HAP-1 (cell line): Measurements from ENCODE around the gene RUBCNL.
"Not testable (repeated sequence)": the region's sequence is repeated elsewhere in the genome, so short reads cannot be mapped to it uniquely, and the experiment has no call there.

Source experiments
- DNase-seq, 2 experiments: peaks; one replicate each; pipeline ENCODE4 v3.0.0-alpha.2; 2016 to 2020; ENCODE audit warnings: low spot score in 2 of 2
- H3K27me3 ChIP-seq: fragments of 250-450 bp; sonication (Bioruptor Pico); 2 replicates; pipeline ENCODE4 v1.5.1; 2020; ENCODE audit warnings: low read depth, mild to moderate bottlenecking, moderate library complexity
- H3K36me3 ChIP-seq: fragments of 250-450 bp; sonication (Bioruptor Pico); replicated peaks from 2 replicates; pipeline ENCODE4 v1.5.1; 2020; ENCODE audit warnings: mild to moderate bottlenecking
- H3K4me1 ChIP-seq: fragments of 250-450 bp; sonication (Bioruptor Pico); 2 replicates; pipeline ENCODE4 v1.5.1; 2020; ENCODE audit warnings: mild to moderate bottlenecking
- H3K4me3 ChIP-seq: fragments of 250-450 bp; sonication (Bioruptor Pico); 2 replicates; pipeline ENCODE4 v1.5.1; 2020; ENCODE audit warnings: mild to moderate bottlenecking, moderate library complexity
- H3K9me3 ChIP-seq: fragments of 250-450 bp; sonication (Bioruptor Pico); 2 replicates; pipeline ENCODE4 v1.5.1; 2020; ENCODE audit warnings: mild to moderate bottlenecking, moderate library complexity
- in situ Hi-C: fragments of 300-500 bp; cut with MboI; formaldehyde crosslinking; loops from 3 replicates; pipeline ENCODE4 v1.14.3; 2020; ENCODE audit warnings: low sequenced_read_pairs, inconsistent platforms, mixed read lengths

The RUBCNL gene

GRCh38 chr13:46386392-46387063, 524 bp downstream of the RUBCNL start:
- H3K4me1 ChIP-seq = peaks cover 3% of the 10 kb centered on the region; the same call in 1 of the 2 replicates
- no peak for DNase-seq
- H3K27me3 ChIP-seq = peaks cover 36% of the 10 kb centered on the region
- H3K36me3 ChIP-seq = no peaks in the 10 kb centered on the region
- H3K4me3 ChIP-seq = peak overlapping the region; percentile 26
- no peaks in the 10 kb centered on the region for H3K9me3 ChIP-seq
- in situ Hi-C loops = no loop called here

- H3K4me1 ChIP-seq = peaks cover 3% of the 10 kb centered on the region; the same call in 1 of the 2 replicates
- no peaks in the 10 kb centered on the region for H3K36me3 ChIP-seq
- no peak overlapping the region for H3K4me3 ChIP-seq
- DNase-seq = no peak
- no peaks in the 10 kb centered on the region for H3K9me3 ChIP-seq
- in situ Hi-C loops = no loop called here
- H3K27me3 ChIP-seq = peaks cover 36% of the 10 kb centered on the region
Observed at GRCh38 chr13:46385946-46386345, 1.1 kb downstream of the RUBCNL start.

GRCh38 chr13:46383383-46383782, 3.7 kb downstream of the RUBCNL start:
- Histone ChIP-seq H3K36me3 (no peaks in the 10 kb centered on the region), H3K4me1 (no peaks in the 10 kb centered on the region), H3K27me3 (peaks cover 40% of the 10 kb centered on the region), H3K9me3 (no peaks in the 10 kb centered on the region), H3K4me3 (no peak overlapping the region)
- no peak for DNase-seq
- in situ Hi-C loops = no loop called here

GRCh38 chr13:46382224-46382623, 4.8 kb downstream of the RUBCNL start:
- Histone ChIP-seq H3K9me3 (no peaks in the 10 kb centered on the region), H3K4me3 (no peak overlapping the region), H3K4me1 (no peaks in the 10 kb centered on the region), H3K27me3 (peaks cover 34% of the 10 kb centered on the region), H3K36me3 (no peaks in the 10 kb centered on the region)
- in situ Hi-C loops = no loop called here
- DNase-seq = no peak

GRCh38 chr13:46380242-46380641, 6.8 kb downstream of the RUBCNL start:
- Histone ChIP-seq H3K9me3 (no peaks in the 10 kb centered on the region), H3K4me3 (no peak overlapping the region), H3K36me3 (no peaks in the 10 kb centered on the region), H3K4me1 (no peaks in the 10 kb centered on the region), H3K27me3 (peaks cover 24% of the 10 kb centered on the region; the same call in 1 of the 2 replicates)
- DNase-seq = no peak
- in situ Hi-C loops = no loop called here

- in situ Hi-C loops = no loop called here
- Histone ChIP-seq H3K4me3 (no peak overlapping the region), H3K27me3 (peaks cover 18% of the 10 kb centered on the region; the same call in 1 of the 2 replicates), H3K4me1 (no peaks in the 10 kb centered on the region), H3K9me3 (no peaks in the 10 kb centered on the region), H3K36me3 (no peaks in the 10 kb centered on the region)
- no peak for DNase-seq
Observed at GRCh38 chr13:46379611-46380010, 7.4 kb downstream of the RUBCNL start.

GRCh38 chr13:46378411-46378810, 8.6 kb downstream of the RUBCNL start:
- no peak overlapping the region for H3K4me3 ChIP-seq
- H3K36me3 ChIP-seq = no peaks in the 10 kb centered on the region
- no peaks in the 10 kb centered on the region for H3K4me1 ChIP-seq
- peaks cover 11% of the 10 kb centered on the region; the same call in 1 of the 2 replicates for H3K27me3 ChIP-seq
- no peak for DNase-seq
- in situ Hi-C loops = no loop called here
- H3K9me3 ChIP-seq = no peaks in the 10 kb centered on the region

- H3K27me3 ChIP-seq = peaks cover 11% of the 10 kb centered on the region; the same call in 1 of the 2 replicates
- no peaks in the 10 kb centered on the region for H3K9me3 ChIP-seq
- no peaks in the 10 kb centered on the region for H3K36me3 ChIP-seq
- no peak for DNase-seq
- in situ Hi-C loops = no loop called here
- no peak overlapping the region for H3K4me3 ChIP-seq
- H3K4me1 ChIP-seq = no peaks in the 10 kb centered on the region
Observed at GRCh38 chr13:46377554-46377953, 9.5 kb downstream of the RUBCNL start.

- no peak overlapping the region for H3K4me3 ChIP-seq
- no peak for DNase-seq
- 0 out of 2 replicates have a peak, but pooled peaks cover 7% of the 10 kb centered on the region for H3K27me3 ChIP-seq
- no peaks in the 10 kb centered on the region for H3K4me1 ChIP-seq
- H3K9me3 ChIP-seq = no peaks in the 10 kb centered on the region
- in situ Hi-C loops = no loop called here
- no peaks in the 10 kb centered on the region for H3K36me3 ChIP-seq
Observed at GRCh38 chr13:46374710-46375109, 12.3 kb downstream of the RUBCNL start.

GRCh38 chr13:46373623-46374022, 13.4 kb downstream of the RUBCNL start:
- H3K36me3 ChIP-seq = no peaks in the 10 kb centered on the region
- 0 out of 2 replicates have a peak, but pooled peaks cover 5% of the 10 kb centered on the region for H3K27me3 ChIP-seq
- in situ Hi-C loops = no loop called here
- DNase-seq = no peak
- H3K4me3 ChIP-seq = no peak overlapping the region
- H3K9me3 ChIP-seq = no peaks in the 10 kb centered on the region
- no peaks in the 10 kb centered on the region for H3K4me1 ChIP-seq

GRCh38 chr13:46372938-46373337, 14.1 kb downstream of the RUBCNL start:
- DNase-seq, in situ Hi-C loops, H3K4me3 ChIP-seq, H3K27me3 ChIP-seq, H3K36me3 ChIP-seq, H3K9me3 ChIP-seq, H3K4me1 ChIP-seq: not testable (repeated sequence)

GRCh38 chr13:46372071-46372470, 15.0 kb downstream of the RUBCNL start:
- Histone ChIP-seq H3K4me1 (no peaks in the 10 kb centered on the region), H3K9me3 (no peaks in the 10 kb centered on the region), H3K27me3 (0 out of 2 replicates have a peak, but pooled peaks cover 5% of the 10 kb centered on the region), H3K36me3 (no peaks in the 10 kb centered on the region), H3K4me3 (no peak overlapping the region)
- no peak for DNase-seq
- in situ Hi-C loops = no loop called here

- in situ Hi-C loops = no loop called here
- H3K4me3 ChIP-seq = no peak overlapping the region
- DNase-seq = no peak
- H3K36me3 ChIP-seq = no peaks in the 10 kb centered on the region
- H3K9me3 ChIP-seq = no peaks in the 10 kb centered on the region
- H3K27me3 ChIP-seq = no peaks in the 10 kb centered on the region
- H3K4me1 ChIP-seq = no peaks in the 10 kb centered on the region
Observed at GRCh38 chr13:46369506-46370277, 17.4 kb downstream of the RUBCNL start.

GRCh38 chr13:46367617-46368327, 19.3 kb downstream of the RUBCNL start:
- Histone ChIP-seq H3K9me3 (no peaks in the 10 kb centered on the region), H3K36me3 (no peaks in the 10 kb centered on the region), H3K4me3 (no peak overlapping the region), H3K4me1 (no peaks in the 10 kb centered on the region), H3K27me3 (no peaks in the 10 kb centered on the region)
- in situ Hi-C loops = no loop called here
- DNase-seq = no peak
